Transverse colon (tissue), 4 donors: ENCODE data around the gene MAP3K12. TPM values are rescaled to one million over a fixed set of nuclear protein-coding genes. Genes with fewer than 3 reads are reported as not detected.

Source experiments
- DNase-seq: peaks from one replicate; pipeline ENCODE4 v3.0.0-alpha.2; 2019
- H3K27ac ChIP-seq, 4 donors: fragments of 200-600 bp; sonication (generic); 2 replicates each; pipeline ENCODE4 v1.5.1; 2016 to 2018; ENCODE audit warnings: inconsistent platforms in 4 of 4
- H3K27me3 ChIP-seq: fragments of 200-600 bp; sonication (generic); 2 replicates; pipeline ENCODE4 v1.5.1; 2017; ENCODE audit warnings: inconsistent platforms
- H3K36me3 ChIP-seq, 4 donors: fragments of 200-600 bp; sonication (generic); 2 replicates each; pipeline ENCODE4 v1.5.1; 2017 to 2019; ENCODE audit warnings: inconsistent platforms in 4 of 4
- H3K4me1 ChIP-seq, 4 donors: fragments of 200-600 bp; sonication (generic); 2 replicates each; pipeline ENCODE4 v1.5.1; 2017 to 2020; ENCODE audit warnings: inconsistent platforms in 4 of 4
- H3K4me3 ChIP-seq, 4 donors: fragments of 200-600 bp; sonication (generic); 1 replicate in 1 of 4; 2 replicates in 3 of 4; pipeline versions ENCODE4 v1.5.1 to v1.6.1; 2017 to 2019; ENCODE audit warnings: inconsistent platforms in 4 of 4
- H3K9me3 ChIP-seq, 2 donors: fragments of 200-600 bp; sonication (generic); 2 replicates each; pipeline ENCODE4 v1.5.1; 2017 to 2019; ENCODE audit warnings: inconsistent platforms in 2 of 2
- CTCF ChIP-seq, 5 experiments: fragments of 200-600 bp in 3 of 5; fragments of 450-650 bp in 2 of 5; sonication (generic) in 3 of 5; IDR thresholded peaks; 1 replicate in 2 of 5; 2 replicates in 3 of 5; pipeline ENCODE4 v1.5.1; 2016 to 2017; ENCODE audit warnings: antibody characterized with exemption in 5 of 5, inconsistent platforms in 3 of 5, mild to moderate bottlenecking in 2 of 5, moderate library complexity in 1 of 5
- EP300 ChIP-seq: sonication (generic); formaldehyde crosslinking; IDR thresholded peaks from one replicate; pipeline ENCODE4 v1.6.1; 2017; ENCODE audit warnings: antibody characterized with exemption, low read depth
- POLR2A ChIP-seq: fragments of 450-650 bp; IDR thresholded peaks from one replicate; pipeline ENCODE4 v1.6.1; 2016; ENCODE audit warnings: antibody characterized with exemption, mild to moderate bottlenecking, moderate library complexity
- POLR2AphosphoS5 ChIP-seq, 3 donors: sonication (generic); formaldehyde crosslinking; IDR thresholded peaks; one replicate each; pipeline ENCODE4 v1.6.1; 2016; ENCODE audit warnings: antibody characterized with exemption in 3 of 3
- WGBS, 2 donors: methylation state at CpG; one replicate each; pipeline ENCODE4 v1.1.5; 2018; ENCODE audit warnings: low coverage in 1 of 2; 5-methylcytosine and 5-hydroxymethylcytosine counted together
- in situ Hi-C, 4 donors: fragments of 200-750 bp; cut with MboI; loops; one replicate each; pipeline versions ENCODE4 v1.15.0 to v1.15.1; 2017; ENCODE audit warnings: low sequenced_read_pairs in 3 of 4, low pct_ligation_motif_present in 1 of 4, low pct_unique_long_range_greater_than_20kb in 1 of 4
- intact Hi-C: fragments of 100-400 bp; cut with DNase I; formaldehyde crosslinking; loops from one replicate; pipeline ENCODE4 v1.15.1; 2023; ENCODE audit warnings: low total_unique reads
- total RNA-seq, 4 donors: library from RNA; depleted of rRNA; stranded (reverse); fragments of >200 nt; gene quantifications; one replicate each; pipeline ENCODE4 v1.1.0, GENCODE V29; 2016

The MAP3K12 gene
- total RNA-seq, 4 donors from 2014 or later = 6.8 to 20.9 (median 10.3) TPM

- Histone ChIP-seq H3K9me3 (no peaks in the 10 kb centered on the region), H3K27ac (peak overlapping the region; percentile 75 to 90 (median 86)), H3K4me1 (peaks cover 14 to 37% (median 22%) of the 10 kb centered on the region in 4 donors), H3K4me3 (peak overlapping the region in 2 of 4 donors; percentile 54 to 67), H3K27me3 (no peaks in the 10 kb centered on the region), H3K36me3 (no peaks in the 10 kb centered on the region)
- DNase-seq = no peak
- intact Hi-C loops = no loop called here
- 73% methylated on average over 20 of the region's 20 CpGs; no CpG with 5 or more reads in 1 of the 2 donors for WGBS, 2 donors
- in situ Hi-C loops = no loop called here
- TF ChIP-seq POLR2AphosphoS5 (IDR thresholded peaks at IDR 0.05) = no peak
- no peak for TF ChIP-seq POLR2A
- TF ChIP-seq EP300 = no peak
- no peak for TF ChIP-seq CTCF (IDR thresholded peaks at IDR 0.05)
Observed at GRCh38 chr12:53492188-53492587, 7.1 kb downstream of the MAP3K12 start.

GRCh38 chr12:53489242-53489864 lies 9.9 kb downstream of the MAP3K12 start:
- Histone ChIP-seq H3K36me3 (no peaks in the 10 kb centered on the region), H3K4me1 (peaks cover 9 to 21% (median 14%) of the 10 kb centered on the region in 4 donors), H3K4me3 (no peak overlapping the region), H3K27me3 (no peaks in the 10 kb centered on the region), H3K9me3 (no peaks in the 10 kb centered on the region), H3K27ac (no peak overlapping the region)
- TF ChIP-seq EP300 (no peak), POLR2AphosphoS5 (IDR thresholded peaks at IDR 0.05) (no peak), POLR2A (no peak), CTCF (IDR thresholded peaks at IDR 0.05) (no peak)
- WGBS, 2 donors = 95% methylated on average over 5 of the region's 5 CpGs; no CpG with 5 or more reads in 1 of the 2 donors
- intact Hi-C loops (loop anchor here (2.0 kb wide), 1 partner anchor 19 kb away; no protein-coding TSS in a partner anchor), in situ Hi-C loops (no loop called here)
- no peak for DNase-seq

- intact Hi-C loops = no loop called here
- Histone ChIP-seq H3K27ac (no peak overlapping the region), H3K36me3 (no peaks in the 10 kb centered on the region), H3K4me3 (no peak overlapping the region), H3K27me3 (no peaks in the 10 kb centered on the region), H3K4me1 (peaks cover under 1 to 11% (median 9%) of the 10 kb centered on the region in 4 donors), H3K9me3 (no peaks in the 10 kb centered on the region)
- no peak for DNase-seq
- TF ChIP-seq POLR2AphosphoS5 (IDR thresholded peaks at IDR 0.05) (peak in 1 of 3 donors; percentile 12), EP300 (no peak)
- in situ Hi-C loops = no loop called here
- 83 to 100% methylated on average over 1 to 17 of the region's 17 CpGs for WGBS, 2 donors
Observed at GRCh38 chr12:53486736-53487487, 12.3 kb downstream of the MAP3K12 start.

- WGBS, 2 donors = 94% methylated on average over 10 of the region's 10 CpGs; no CpG with 5 or more reads in 1 of the 2 donors
- Histone ChIP-seq H3K27me3 (no peaks in the 10 kb centered on the region), H3K27ac (no peak overlapping the region), H3K36me3 (peaks cover 0 to 4% (median 0%) of the 10 kb centered on the region in 4 donors), H3K4me3 (no peak overlapping the region), H3K9me3 (no peaks in the 10 kb centered on the region), H3K4me1 (peaks cover 0 to 11% (median 7%) of the 10 kb centered on the region in 4 donors)
- in situ Hi-C loops (no loop called here), intact Hi-C loops (no loop called here)
- DNase-seq = no peak
- TF ChIP-seq POLR2AphosphoS5 (IDR thresholded peaks at IDR 0.05) (peak in 1 of 3 donors; percentile 5), POLR2A (no peak)
Observed at GRCh38 chr12:53485955-53486735, 13.1 kb downstream of the MAP3K12 start.
